GM12872 (cell line): ENCODE results near the gene RGS17.

Experiments used
- CTCF ChIP-seq: IDR thresholded peaks from 3 replicates; pipeline ENCODE4 v1.5.1; 2011; ENCODE audit warnings: low read depth, mild to moderate bottlenecking, low read length, moderate library complexity; ENCODE audit not compliant: insufficient read depth

The RGS17 gene

GRCh38 chr6:153101461-153101860 is 29.6 kb downstream of the RGS17 start:
- no peak for TF ChIP-seq CTCF

DNA sequence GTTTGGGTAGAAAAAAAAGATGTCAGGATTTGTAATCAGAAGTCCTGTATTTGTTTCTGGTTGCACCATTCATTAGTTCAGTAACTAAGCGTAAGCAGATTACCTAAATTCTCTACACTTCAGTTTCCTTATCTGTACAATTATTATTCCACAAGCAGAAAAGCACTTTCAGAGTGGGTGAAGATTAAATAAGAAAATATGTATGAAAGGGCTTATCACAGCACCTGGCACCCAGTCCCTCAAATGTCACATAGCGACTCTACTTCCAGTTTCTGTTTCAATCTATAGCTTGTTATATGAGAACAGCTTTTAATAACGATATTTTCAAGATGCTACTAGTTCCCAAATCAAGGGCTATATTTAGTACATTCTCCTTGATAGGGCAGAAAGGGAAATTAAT is 31.4 kb downstream of the RGS17 start:
- TF ChIP-seq CTCF = no peak

DNA sequence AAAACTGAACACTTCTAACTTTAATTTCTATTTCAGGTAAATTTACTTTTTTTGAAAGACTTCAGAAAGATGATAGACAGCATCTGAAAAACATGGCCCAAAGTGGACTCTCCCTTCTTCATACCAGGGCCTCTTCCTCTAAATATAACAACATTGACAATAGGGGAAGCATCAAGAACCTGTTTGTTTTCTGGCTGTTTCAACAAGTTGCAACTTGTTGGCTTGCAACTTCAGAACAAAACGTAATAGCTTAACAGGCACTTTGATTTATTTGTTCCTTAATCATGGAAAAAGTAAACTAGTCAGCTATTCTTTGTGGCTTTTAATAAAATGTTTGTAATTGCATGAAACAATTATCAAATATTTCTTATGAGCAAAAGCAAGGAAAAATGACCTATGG is 34.3 kb downstream of the RGS17 start:
- TF ChIP-seq CTCF = no peak

DNA sequence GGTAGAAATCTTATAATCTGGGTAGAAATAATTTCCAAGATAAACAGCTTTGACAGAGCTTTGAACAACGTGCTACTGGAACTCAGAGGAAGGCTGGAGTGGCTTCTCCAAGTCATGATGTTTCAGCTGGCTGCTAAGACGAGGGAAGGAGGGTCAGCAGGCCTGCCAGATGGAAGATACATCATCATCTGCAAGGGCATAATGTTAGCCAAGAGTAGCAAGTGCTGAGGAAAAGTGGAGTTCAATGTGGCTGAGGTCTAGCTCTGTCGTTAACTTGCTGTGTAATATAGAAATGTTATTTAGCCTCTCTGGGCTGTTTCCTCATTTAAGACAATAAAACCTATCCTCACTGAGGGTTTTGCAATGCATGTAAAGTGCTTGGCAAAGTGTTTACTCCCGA is 35.1 kb downstream of the RGS17 start:
- TF ChIP-seq CTCF = no peak

GRCh38 chr6:153092082-153093013 is 38.7 kb downstream of the RGS17 start:
- no peak for TF ChIP-seq CTCF

GRCh38 chr6:153090241-153090930 is 40.7 kb downstream of the RGS17 start:
- no peak for TF ChIP-seq CTCF

GRCh38 chr6:153088796-153089195 is 42.3 kb downstream of the RGS17 start:
- TF ChIP-seq CTCF = no peak
